ENCODE data around the gene INCA1. TPM values are rescaled to one million over a fixed set of nuclear protein-coding genes. Genes with fewer than 3 reads are reported as not detected.

The INCA1 gene
- total and polyA plus RNA-seq, 2 donors (not counting 3 experiments of a cell fraction or from before 2014, with no cell fraction given), result 0.71 to 1.0 TPM

DNA sequence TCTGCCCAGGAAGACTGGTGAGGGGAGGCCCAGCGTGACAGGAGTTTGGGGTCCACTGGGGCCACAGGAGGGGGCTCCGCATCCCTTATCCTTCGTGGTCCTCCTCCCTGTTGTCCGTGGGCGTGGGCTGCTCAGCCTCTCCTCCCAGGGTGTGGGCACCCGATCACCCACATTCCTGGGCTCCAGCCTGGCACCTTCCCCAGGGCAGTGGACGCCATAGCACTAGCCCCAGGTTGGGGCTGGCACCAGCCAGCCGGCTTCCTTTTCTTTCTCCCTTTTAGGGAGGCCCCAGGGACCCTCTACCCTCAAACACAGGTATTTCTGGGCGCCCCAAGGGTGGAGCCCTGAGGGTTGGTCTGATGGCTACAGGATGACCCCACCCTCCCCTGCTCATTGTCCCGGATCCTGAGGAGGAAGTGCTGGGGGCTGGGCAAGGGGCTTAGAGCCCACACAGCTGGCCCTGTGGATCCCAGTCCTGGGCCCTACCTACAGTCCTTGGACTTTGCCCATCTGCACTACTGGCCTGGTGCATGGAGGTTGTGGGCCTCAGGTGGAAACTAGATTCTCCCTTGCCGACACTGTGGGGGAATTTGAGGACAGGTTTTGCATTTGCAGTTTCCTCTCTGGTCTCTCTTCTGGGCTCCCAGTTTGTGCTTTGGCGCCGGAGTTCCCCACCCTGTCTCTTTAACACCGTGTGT is 1.6 kb upstream of the INCA1 start:
- H3K4me3 ChIP-seq (replicated peaks in 1 of 3; ENCODE audit: insufficient read depth in 1 of 3, low read depth in 1 of 3, low read length in 3 of 3), result peak overlapping the region; percentile 77 to 95 (median 82)
- TF ChIP-seq GATA2 (IDR thresholded peaks at IDR 0.05; ENCODE audit: insufficient read depth, insufficient read length, low read depth, low read length), result no peak
- TF ChIP-seq, protein P1, sequence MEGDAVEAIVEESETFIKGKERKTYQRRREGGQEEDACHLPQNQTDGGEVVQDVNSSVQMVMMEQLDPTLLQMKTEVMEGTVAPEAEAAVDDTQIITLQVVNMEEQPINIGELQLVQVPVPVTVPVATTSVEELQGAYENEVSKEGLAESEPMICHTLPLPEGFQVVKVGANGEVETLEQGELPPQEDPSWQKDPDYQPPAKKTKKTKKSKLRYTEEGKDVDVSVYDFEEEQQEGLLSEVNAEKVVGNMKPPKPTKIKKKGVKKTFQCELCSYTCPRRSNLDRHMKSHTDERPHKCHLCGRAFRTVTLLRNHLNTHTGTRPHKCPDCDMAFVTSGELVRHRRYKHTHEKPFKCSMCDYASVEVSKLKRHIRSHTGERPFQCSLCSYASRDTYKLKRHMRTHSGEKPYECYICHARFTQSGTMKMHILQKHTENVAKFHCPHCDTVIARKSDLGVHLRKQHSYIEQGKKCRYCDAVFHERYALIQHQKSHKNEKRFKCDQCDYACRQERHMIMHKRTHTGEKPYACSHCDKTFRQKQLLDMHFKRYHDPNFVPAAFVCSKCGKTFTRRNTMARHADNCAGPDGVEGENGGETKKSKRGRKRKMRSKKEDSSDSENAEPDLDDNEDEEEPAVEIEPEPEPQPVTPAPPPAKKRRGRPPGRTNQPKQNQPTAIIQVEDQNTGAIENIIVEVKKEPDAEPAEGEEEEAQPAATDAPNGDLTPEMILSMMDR (IDR thresholded peaks at IDR 0.05; ENCODE audit: extremely low read depth in 1 of 2, insufficient read depth in 1 of 2, low read depth in 1 of 2, low read length in 2 of 2), result no peak
- POLR2A ChIA-PET, result no interaction called here
- dilution Hi-C loops (cut with MboI; ENCODE audit: extremely low pct_ligation_motif_present, low sequenced_read_pairs) (no loop called here), intact Hi-C loops (cut with micrococcal nuclease) (loop anchor here (2.0 kb wide), 1 partner anchor 58 kb away; the partner anchor contains the start of genes RNF167 and SLC25A11)
- CTCF ChIA-PET, result interaction anchor here (1.3 to 4.2 kb wide), 4 partner anchors 8 to 90 kb away, joined by 6 to 21 read pairs (median 14); partner anchors contain the start of genes CAMTA2, RNF167 and SLC25A11
- peaks cover 19% of the 10 kb centered on the region for H3K4me1 ChIP-seq (ENCODE audit: control insufficient read depth, extremely low read depth, insufficient read depth, low read length)
- FAIRE-seq, result no peak
- peak overlapping the region; percentile 23 for H3K27ac ChIP-seq (ENCODE audit: insufficient read depth, low read depth, low read length)
- peaks cover 12 to 30% of the 10 kb centered on the region in 2 experiments for H3K36me3 ChIP-seq (ENCODE audit: control insufficient read depth in 2 of 2, extremely low read depth in 1 of 2, insufficient read depth in 2 of 2, low read length in 2 of 2)
- H3K4me2 ChIP-seq (ENCODE audit: insufficient read depth, low read length), result peak overlapping the region; percentile 87
- H3K9ac ChIP-seq (replicated peaks; ENCODE audit: extremely low read depth, insufficient read depth, low read length), result peak overlapping the region; percentile 49
- H2AFZ ChIP-seq (ENCODE audit: low read depth, low read length), result no peak overlapping the region
- DNase-seq (ENCODE audit: low read depth, low spot score), result no peak
- BruUV-seq (replicated peaks), result no TSS peak
- no peaks in the 10 kb centered on the region for H4K20me1 ChIP-seq (replicated peaks; ENCODE audit: control insufficient read depth, extremely low read depth, insufficient read depth, low read length)
- H3K9me3 ChIP-seq (replicated peaks; ENCODE audit: control insufficient read depth, insufficient read depth, low read length), result no peaks in the 10 kb centered on the region
- peaks cover 34% of the 10 kb centered on the region for H3K79me2 ChIP-seq (ENCODE audit: control insufficient read depth, insufficient read depth, low read length)
- H3K9me1 ChIP-seq (replicated peaks; ENCODE audit: control insufficient read depth, extremely low read depth, insufficient read depth, low read length), result no peaks in the 10 kb centered on the region
- H3K27me3 ChIP-seq (ENCODE audit: control insufficient read depth in 2 of 2, insufficient read depth in 2 of 2, low read length in 2 of 2), result no peaks in the 10 kb centered on the region
